Right atrium auricular region (tissue), 2 donors: Measurements from ENCODE around the gene AGAP1. TPM values are rescaled to one million over a fixed set of nuclear protein-coding genes. Genes with fewer than 3 reads are reported as not detected.

ENCODE experiments used
- DNase-seq: peaks from one replicate; pipeline ENCODE4 v3.0.0-alpha.2; 2019; ENCODE audit warnings: low spot score
- H3K27ac ChIP-seq, 2 donors: fragments of 200-600 bp; sonication (generic); 1 replicate in 1 of 2; 2 replicates in 1 of 2; pipeline ENCODE4 v1.5.1; 2016 to 2019
- H3K27me3 ChIP-seq, 2 donors: fragments of 200-600 bp; sonication (generic); one replicate each; pipeline versions ENCODE4 v1.5.1 to v1.6.0; 2017 to 2019
- H3K36me3 ChIP-seq: fragments of 200-600 bp; sonication (generic); one replicate; pipeline ENCODE4 v1.5.1; 2016
- H3K4me1 ChIP-seq, 2 donors: fragments of 200-600 bp; sonication (generic); one replicate each; pipeline versions ENCODE4 v1.5.1 to v1.6.0; 2017 to 2019
- H3K4me3 ChIP-seq, 2 donors: fragments of 200-600 bp; sonication (generic); 1 replicate in 1 of 2; 2 replicates in 1 of 2; pipeline ENCODE4 v1.5.1; 2017 to 2019; ENCODE audit warnings: mild to moderate bottlenecking in 1 of 2, moderate library complexity in 1 of 2
- H3K9me3 ChIP-seq, 2 donors: fragments of 200-600 bp; sonication (generic); one replicate each; pipeline ENCODE4 v1.5.1; 2019
- CTCF ChIP-seq, 2 donors: fragments of 200-600 bp; sonication (generic); IDR thresholded peaks; one replicate each; pipeline ENCODE4 v1.5.1; 2019; ENCODE audit warnings: antibody characterized with exemption in 2 of 2
- total RNA-seq, 2 donors: library from RNA; depleted of rRNA; stranded (reverse); fragments of >200 nt; gene quantifications; one replicate each; pipeline ENCODE4 v1.1.0, GENCODE V29; 2016

Gene AGAP1
- total RNA-seq, 2 donors from 2014 or later = 11.6 to 17.2 TPM

DNA sequence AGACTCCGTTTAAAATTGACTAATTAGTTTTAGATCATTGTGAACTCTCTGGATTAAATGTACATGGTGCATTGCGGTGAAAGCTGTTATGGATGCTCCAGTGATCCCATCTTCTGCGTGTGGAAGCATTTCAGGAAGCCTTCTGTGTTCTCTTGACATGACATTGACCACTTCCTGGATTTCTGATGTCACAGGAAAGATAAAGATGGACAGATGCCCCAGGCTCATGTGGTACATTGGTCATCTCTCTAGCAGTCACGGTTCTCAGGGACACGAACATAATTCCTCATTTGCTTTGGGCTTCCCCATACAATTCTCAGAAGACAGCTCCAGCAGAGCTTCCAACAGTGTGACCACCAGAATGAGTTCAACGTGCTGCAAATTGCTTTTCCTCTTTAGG is 26.9 kb downstream of the AGAP1 start:
- H3K4me1 ChIP-seq = peaks cover 0 to 29% of the 10 kb centered on the region in 2 donors
- no peaks in the 10 kb centered on the region for H3K36me3 ChIP-seq
- no peak for DNase-seq
- no peaks in the 10 kb centered on the region for H3K27me3 ChIP-seq
- no peak overlapping the region for H3K4me3 ChIP-seq
- H3K9me3 ChIP-seq = no peaks in the 10 kb centered on the region
- H3K27ac ChIP-seq = no peak overlapping the region
- no peak for TF ChIP-seq CTCF (IDR thresholded peaks at IDR 0.05)

- Histone ChIP-seq H3K27ac (no peak overlapping the region), H3K27me3 (no peaks in the 10 kb centered on the region), H3K36me3 (no peaks in the 10 kb centered on the region), H3K4me3 (no peak overlapping the region), H3K4me1 (peaks cover 0 to 30% of the 10 kb centered on the region in 2 donors), H3K9me3 (no peaks in the 10 kb centered on the region)
- TF ChIP-seq CTCF (IDR thresholded peaks at IDR 0.05) = no peak
- no peak for DNase-seq
Observed at GRCh38 chr2:235521844-235522243, 28.0 kb downstream of the AGAP1 start.

DNA sequence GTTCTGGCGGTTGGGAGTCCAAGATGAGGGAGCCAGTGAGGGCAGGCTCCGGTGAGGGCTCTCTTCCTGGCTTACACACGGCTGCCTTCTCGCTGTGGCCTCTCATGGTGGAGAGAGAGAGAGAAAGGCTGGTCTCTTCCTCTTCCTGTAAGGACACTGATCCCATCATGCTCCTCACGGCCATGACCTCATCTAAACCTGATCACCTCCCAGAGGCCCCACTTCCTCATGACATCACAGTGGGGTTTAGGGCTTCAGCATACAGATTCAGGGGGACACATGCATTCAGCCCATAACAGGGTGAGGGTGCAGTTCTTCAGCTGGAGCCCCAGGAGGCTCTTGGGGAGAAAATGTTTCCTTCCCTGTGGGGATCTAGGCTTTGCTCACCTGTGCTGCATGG is 29.2 kb downstream of the AGAP1 start:
- Histone ChIP-seq H3K27ac (no peak overlapping the region), H3K27me3 (no peaks in the 10 kb centered on the region)

DNA sequence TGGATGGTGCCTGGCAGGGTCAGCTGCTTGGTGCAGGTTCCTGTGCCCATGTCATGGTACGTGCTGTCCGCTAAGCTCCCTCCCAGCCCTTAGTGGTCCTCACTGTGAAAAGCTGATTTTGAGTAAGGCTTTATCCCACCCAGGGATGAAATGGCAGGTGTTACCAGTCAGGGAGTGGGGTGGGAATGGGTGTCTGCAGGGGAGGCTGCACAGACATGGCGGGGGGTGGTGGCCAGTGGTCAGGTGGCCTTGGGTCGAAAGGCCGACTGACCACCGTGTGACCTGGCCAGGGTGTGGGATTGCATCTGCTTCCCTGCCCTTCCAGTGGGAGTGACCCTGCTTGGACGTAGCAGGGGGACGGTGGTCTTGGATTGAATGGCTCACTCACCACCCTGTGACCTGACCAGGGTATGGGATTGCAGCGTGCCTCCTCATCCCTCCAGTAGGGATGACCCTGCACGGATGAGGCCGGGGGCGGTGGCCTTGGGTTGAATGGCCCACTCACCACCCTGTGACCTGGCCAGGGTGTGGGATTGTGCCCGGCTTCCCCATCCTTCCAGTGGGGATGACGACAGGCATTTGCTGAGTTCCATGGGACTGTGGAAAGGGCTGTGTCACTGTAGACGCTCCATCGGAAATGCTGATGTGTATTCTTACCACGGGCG is 29.8 kb downstream of the AGAP1 start:
- Histone ChIP-seq H3K27ac (no peak overlapping the region), H3K36me3 (no peaks in the 10 kb centered on the region), H3K4me1 (peaks cover 0 to 35% of the 10 kb centered on the region in 2 donors), H3K9me3 (no peaks in the 10 kb centered on the region), H3K4me3 (no peak overlapping the region), H3K27me3 (no peaks in the 10 kb centered on the region)
- no peak for TF ChIP-seq CTCF (IDR thresholded peaks at IDR 0.05)
- DNase-seq = no peak

More for the DNA sequence above, 29.2 kb downstream of the AGAP1 start:
- Histone ChIP-seq H3K4me3 (no peak overlapping the region), H3K4me1 (peaks cover 0 to 33% of the 10 kb centered on the region in 2 donors), H3K36me3 (no peaks in the 10 kb centered on the region), H3K9me3 (no peaks in the 10 kb centered on the region)
- TF ChIP-seq CTCF (IDR thresholded peaks at IDR 0.05) = no peak
- no peak for DNase-seq

DNA sequence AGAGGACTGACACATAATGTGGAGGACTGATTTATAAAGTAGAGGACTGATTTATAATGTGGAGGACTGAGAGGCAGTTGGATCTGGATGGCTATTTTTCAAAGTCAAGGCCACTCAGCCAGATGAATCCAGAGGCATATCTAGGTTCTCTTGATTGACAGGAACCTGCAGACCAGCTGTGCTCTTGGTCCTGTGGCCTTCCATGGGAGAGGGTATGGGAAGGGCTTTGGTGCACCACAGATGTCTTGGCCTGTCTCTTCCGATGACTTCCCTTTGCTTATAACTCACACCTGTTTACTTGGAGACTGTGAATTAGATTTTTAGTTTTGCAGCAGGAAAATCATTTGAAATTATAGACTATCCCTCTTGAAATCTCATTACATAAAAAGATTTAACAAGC is 32.3 kb downstream of the AGAP1 start:
- no peaks in the 10 kb centered on the region for H3K36me3 ChIP-seq
- no peaks in the 10 kb centered on the region for H3K27me3 ChIP-seq
- H3K9me3 ChIP-seq = no peaks in the 10 kb centered on the region
- DNase-seq = no peak
- no peak overlapping the region for H3K4me3 ChIP-seq
- H3K27ac ChIP-seq = no peak overlapping the region
- TF ChIP-seq CTCF (IDR thresholded peaks at IDR 0.05) = no peak
- peaks cover 0 to 32% of the 10 kb centered on the region in 2 donors for H3K4me1 ChIP-seq
